ENCODE measurements around the gene PRKCH.

PRKCH gene

DNA sequence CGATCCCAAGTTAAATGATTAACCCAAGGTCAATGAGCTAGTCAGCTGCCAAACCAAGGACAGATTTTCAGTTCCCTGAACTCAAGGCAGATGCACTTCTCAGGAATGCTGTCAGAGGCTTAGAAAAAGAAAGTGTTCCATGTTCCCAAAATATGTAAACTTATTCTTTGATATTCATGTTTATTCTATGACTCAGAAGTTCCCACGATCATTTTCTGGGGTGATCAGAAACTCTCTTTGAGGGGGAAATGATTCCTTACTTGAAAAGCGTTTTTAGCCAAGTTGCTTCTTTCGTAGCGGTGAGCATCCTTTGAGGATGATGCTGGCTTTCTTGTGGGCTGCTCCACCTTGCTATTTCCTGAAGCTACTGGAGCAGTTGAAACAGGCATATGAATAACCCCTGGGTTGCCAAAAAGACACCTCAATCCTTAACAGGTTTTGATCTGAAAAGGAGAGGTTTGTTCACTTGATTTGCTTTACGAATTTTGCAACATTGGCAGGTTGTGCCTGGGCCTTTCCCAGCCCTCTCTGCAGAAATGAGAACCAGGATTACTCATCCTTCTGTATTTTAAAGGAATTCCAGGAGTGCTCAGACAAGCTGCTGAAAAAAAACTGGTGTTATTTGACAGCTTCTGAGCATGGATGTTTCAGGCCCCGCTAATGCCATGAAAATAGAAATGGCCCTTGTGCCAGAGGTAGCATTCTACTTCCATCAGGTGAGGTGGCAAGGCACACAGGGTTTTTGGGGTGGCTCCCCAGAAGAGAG lies 252.6 kb downstream of the PRKCH start:
- no peak for DNase-seq

DNA sequence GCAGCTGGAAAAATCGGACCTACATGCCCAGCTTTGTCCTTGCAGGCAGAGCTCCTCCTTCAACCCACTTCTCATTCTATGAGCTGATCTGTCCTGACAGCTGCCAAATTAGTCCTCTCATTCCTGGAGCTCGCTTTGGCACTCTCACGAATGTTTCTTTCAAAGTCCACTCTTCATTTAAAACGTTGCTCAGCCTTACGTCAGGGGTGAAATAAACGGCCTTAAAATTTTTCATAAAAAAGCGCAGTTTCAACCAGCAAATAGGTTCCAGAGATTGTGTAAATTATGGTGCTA lies 253.1 kb downstream of the PRKCH start:
- DNase-seq = no peak

DNA sequence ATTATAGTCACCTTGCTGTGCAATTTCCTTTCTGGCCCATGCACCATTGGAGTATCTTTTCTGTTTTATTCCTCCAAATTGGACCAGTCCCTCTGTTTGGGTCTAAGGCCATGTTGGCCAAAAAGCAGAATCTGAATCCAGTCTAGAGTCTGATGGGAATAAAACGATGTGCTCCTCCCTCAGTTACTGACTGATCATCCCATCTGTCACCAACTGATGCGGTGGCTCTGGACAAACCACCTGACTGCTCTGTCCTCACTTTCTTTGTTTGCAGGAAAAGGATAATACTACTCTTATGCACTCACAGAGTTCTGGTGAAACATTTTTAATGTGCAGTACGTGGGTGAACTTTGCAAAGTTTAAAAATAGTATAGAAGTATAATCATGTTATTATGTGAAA lies 253.7 kb downstream of the PRKCH start:
- no peak for DNase-seq

DNA sequence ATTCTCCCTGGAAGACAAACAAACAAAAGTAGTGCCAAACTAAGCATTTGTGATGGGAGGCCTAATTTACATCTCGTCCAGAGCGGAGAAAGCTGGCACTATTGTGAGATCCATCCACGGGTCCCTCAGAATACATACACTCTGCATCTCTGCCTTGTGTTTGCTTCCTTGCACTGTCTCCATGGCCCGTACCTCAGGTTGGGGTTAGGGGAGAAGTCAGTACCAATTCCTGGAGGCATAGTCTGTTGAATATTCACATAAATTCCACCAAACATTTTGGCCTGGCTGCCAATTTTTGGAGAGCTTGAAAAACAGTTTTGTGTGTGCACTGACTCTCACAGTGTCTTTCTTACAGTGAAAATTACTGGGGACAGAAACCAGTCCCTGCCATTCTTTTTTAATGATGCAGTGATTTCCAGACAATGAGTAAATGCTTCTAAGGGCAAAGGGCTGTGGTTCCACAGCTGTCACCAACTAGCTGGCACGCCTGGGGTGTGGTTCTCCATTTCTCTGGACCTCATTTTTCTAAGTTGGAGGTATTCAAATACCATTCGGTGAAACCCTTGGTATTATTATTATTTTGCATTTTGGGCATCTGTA lies 254.3 kb downstream of the PRKCH start:
- DNase-seq = no peak

DNA sequence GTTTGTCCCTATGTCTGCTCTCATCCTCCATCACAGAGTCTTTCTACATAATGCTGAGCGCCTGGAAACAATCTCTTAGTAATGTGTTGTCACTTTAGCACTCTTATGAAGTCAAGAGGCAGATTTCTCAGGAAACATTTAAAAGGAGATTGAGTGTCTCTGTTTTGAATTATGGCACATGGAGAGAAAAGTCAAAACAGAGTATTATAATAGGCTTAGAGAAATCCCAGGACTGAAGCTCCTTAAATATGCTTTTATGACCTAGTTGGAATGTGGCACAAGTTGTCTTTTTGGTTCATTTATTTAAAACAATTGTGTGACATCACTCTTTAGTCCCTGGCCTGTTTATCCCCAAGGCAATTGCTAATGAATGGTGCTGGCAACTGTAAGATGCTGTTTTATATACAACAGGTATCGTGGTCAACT lies 256.1 kb downstream of the PRKCH start:
- DNase-seq = no peak

DNA sequence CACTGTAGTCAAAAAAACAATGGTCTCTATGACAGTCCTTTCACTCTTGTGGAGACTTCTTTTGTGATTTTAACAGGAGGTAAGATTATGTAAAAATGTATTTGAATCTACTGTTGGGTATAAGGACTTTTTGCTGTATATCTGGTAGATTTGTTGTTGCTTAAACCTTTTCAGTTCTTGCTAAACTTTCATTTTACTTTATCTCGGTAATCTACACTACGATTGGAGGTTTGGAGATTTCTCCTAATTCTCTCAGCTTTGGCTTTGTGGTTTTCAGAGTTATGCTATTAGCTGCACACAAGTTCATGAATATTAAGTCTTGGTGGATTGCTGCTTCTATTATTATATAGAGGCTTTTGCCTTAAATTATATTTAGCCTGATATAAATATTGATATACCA lies 257.4 kb downstream of the PRKCH start:
- no peak for DNase-seq

DNA sequence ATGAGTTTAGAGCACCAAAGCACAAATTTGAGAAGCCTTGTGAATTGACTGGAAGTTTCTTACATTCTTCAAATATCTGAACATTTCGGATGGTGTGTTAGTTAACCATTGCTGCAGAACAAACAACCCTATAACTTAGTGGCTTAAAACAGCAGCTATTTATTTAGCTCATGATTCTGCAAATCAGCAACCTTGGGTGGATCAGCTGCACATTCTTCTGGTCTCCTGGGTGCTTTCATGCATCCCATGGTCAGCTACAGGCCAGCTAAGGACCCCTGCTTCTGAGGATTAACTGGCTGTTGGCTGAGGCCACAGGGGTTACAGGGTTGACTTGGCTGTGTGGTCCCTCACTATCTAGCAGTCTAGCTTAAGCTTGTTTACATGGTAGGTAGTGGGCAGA lies 260.0 kb downstream of the PRKCH start:
- no peak for DNase-seq

DNA sequence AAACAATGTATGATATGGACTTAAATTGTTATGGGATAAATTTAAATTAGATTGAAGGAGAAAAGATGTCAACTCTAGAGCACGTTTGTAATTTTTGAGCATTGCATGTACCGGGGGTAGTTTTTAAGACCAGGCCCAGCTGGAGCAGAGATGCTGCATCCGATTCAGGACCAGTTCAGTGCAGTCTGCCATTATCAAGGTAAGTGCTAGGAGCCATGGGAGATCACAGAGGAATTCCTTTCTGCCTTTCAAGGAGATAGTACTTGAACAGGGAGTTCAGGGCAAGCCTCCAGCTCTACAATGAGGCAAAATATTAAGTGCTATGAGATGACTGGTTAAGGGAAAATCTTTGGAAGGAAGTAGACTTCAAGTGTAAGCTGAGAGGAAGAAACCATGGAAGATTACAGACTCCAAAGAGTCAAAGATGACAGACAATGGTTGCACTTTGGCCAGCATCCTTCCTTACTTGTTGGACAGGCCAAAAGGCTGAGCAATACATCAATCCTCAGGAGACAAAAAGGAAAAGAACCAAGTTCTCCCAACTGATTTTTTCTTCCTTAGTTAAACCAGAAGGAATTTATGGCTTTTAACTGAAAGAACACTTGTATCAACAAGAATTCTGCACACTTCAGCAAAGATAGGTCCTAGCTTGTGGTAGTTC lies 260.7 kb downstream of the PRKCH start:
- no peak for DNase-seq

DNA sequence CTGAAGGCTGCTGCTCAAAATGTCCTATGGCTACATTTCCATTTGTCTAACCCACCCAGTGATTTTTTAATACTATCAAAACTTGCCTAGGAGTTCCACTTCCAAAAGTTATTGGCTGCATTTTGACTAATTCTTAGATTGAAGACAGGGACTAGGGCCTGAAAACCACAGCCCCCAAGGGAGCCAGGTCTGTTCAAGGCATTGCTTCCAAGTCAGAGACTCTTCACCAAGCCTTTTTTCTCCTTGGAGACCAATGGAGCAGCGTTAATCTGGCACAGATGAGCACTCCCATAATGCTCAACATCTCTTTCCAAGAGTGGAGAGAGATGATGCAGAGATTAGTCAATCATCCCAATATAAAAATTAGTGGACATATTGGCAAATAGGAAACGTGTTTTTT lies 261.4 kb downstream of the PRKCH start:
- no peak for DNase-seq

DNA sequence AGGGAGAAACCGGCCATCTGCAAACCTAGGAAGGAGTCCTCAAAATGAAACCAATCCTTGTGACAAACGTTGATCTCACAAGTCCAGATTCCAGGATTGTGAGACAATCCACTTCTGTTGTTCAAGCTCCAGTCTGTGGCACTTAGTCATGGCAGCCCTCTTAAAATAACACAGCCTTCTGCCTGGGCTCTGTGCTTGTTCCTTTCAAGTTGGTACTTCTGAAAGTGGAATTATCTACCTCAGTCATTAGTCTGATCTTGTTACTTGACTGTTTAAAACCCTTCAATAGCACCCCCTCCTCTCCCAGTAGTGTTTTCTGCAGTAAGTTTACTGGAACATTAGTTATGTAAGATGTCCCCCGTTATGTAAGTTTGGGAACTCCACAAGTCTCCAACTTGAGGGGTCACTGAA lies 263.0 kb downstream of the PRKCH start:
- DNase-seq = no peak

DNA sequence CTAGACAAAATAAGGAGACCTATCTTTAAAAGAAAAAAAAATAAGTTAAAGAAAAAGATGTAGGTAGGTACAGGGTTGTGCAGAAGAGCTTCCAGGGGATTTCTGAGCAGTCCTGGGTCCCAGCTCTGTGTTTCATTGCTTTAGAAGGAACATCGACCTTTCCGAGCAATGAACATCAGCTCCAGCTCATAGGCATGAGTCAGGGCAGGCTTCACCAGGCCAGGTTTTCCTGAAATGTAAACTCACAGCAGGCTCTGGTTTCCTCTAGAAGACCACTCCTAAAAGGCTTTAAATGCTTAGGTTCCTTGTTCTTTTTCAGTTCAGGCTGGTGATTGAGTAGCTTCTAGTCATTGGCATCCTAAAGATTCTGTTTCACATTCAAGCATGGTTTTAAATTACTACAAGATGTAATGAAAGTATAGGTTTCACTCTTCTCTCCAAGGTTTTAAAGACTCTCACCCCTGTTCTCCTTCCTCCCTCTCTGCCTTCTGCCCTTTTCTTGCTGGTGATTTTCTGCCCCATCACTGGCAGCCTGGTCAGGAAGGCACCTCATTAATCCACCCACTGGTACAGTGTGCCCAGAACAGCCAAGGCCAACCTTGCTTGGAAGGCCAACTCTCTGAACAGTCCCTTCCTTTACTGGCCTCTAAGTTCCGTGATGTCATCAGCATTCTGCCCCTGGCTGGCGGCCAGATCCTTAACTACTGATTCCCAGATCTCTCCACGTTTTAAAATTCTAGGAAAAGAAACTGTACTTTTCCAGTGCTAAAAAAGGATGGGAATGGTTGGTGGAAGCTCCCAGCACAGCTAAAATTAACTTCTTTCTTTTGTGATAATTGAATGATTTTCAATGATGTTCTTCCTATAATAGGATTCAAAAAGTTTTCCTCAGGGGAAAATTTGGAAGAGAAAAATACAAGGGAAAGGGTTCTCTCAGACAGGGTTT lies 264.5 kb downstream of the PRKCH start:
- no peak for DNase-seq

DNA sequence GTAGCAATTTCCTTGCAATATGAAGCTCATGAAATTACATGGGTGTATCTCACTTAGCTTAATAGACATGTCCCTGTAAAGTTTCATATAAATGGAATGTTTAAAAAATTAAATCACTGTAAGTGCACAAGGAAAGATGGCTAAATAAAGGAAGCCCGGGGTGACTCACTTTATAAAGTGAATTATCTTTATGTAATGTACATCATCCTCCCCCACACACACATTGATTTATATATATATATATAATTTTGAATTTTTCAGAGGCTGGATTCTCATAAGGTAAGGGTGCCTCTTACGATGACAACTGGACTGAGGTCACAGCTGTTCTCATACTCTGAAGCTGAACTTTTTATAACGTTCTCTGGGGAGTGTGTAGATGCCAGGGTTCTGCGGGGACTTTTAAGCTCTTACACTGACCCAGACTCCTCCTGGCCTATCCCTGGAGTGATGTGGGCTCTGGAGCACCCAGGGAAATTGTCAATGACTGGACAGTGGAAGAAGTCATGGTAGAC lies 265.2 kb downstream of the PRKCH start:
- no peak for DNase-seq

DNA sequence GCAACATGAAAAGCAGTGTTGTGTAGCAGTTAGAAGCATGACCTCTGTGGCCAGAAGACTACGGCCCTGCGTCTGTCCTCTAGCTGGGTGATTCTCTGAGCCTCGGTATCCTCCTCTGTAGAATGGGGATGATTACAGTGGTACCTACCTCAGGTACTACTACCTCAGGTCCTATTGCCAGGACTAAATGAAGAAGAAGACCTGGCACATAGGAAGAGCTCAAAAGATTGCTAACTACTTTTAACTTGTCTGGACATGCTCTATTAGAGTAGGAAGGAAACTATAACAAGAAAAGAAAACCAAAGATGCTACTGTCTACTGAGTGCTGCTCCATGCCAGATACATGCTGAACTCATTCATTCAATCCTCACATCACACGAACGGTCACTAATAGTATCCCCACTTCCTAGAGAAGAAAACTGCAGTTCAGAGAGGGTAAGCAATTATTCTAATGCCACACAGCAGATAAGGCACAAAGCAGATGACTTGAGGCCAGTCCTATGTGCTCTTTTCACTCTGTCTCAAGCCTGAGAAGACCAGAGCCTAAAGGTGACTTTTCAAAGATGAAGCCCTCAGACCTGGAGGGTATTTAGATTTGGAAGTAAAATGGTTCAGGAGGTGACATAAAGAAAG lies 265.8 kb downstream of the PRKCH start:
- DNase-seq = no peak

DNA sequence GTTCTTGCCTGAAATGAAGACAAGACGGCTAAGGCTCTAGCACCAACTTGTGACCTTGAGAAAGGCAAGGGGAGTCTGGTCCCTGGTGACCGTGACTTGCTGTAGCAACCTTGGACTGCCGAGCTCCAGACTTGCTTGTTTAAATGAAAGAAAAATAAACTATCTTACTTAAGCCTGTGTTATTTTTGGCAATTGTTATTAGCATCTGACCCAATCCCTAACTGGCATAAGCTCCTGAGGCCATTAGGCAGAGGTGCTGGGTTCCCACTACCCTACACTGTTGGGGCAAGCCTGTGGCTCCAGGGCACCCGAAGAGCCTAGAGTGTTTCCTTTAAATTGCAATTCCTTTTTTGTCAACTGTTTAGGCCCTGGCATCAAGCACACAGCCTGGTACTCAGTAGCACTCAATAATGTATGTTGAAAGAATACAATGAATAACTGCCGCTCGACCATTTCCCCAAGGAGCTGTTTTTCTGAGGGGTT lies 267.1 kb downstream of the PRKCH start:
- DNase-seq = no peak

DNA sequence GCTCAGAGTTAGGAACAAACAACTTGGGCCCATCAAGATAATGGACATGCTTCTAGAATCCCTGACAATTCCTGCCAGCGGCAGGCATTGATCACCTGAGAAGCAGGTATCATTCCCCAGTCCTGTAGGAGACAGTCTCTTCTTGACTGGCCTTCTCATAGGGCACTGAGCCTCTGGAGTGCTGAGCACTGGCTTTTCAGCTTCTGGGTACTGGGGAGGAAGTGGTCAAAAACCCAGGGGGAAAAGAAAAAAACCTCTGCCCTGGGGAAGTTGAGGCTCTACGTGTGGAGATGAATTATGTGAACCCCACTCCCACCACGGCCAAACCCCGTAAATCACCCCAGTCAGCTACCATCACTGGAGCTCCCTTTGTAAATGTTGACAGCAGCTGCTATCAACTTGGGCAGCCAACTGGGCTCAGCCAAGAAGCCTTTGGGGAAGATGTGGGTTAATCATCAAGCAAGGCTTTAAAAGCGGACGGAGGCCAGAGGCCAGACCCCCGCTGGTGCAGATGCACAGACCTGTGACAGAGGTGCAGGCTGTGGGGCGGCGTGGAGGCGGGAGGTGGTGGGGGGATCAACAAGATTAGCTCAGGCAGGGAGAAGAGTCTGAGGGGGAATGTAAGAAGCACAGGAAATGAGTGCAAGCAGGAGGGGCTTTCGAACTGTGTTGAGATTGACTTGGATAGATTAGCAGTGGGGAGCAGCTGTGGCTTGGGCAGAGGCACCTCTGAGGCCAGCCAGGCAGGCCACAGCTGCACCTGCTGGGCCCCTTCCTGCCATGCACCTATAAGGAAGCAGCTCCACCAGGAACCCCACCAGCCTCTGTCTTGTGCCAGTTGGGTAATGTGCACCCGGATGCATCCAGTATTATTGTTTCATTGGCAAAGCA lies 268.6 kb downstream of the PRKCH start:
- DNase-seq = no peak

DNA sequence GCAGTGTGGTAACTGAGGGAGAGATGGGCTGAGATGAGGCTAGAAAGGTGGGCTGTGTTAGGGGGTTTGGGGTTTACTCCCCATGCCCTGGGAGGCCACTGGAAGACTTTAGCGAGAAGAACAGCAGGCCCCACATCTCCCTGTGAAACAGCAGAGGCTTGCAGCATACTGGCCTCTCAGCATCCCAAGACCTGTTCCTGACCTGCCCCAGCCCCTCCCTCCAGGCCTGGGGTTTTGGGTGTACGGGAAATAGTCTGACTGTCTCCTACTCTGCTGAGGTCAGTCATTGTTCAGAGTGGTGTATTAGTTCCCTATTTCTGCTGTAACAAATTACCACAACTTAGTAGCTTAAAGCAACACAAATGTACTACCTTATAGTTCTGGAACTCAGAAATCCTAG lies 270.5 kb downstream of the PRKCH start:
- DNase-seq = no peak

DNA sequence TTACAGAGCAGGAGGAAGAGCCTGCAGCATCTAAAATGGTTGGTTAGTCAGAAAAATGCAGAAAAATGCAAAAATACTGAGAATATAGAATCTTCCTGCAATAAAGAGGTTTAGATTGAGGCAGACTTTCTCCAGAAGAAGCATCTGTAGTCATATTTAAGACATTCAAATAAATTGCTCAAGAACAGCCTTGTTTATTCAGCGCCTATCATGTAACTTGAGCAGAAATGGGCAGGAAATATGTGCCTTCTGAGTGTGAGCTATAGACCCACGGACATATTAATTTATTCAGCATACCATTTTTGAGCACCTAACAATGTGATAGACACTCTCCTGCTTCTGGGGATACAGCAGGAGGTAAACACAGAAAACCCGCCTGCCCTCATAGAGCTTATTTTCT lies 272.0 kb downstream of the PRKCH start:
- no peak for DNase-seq

DNA sequence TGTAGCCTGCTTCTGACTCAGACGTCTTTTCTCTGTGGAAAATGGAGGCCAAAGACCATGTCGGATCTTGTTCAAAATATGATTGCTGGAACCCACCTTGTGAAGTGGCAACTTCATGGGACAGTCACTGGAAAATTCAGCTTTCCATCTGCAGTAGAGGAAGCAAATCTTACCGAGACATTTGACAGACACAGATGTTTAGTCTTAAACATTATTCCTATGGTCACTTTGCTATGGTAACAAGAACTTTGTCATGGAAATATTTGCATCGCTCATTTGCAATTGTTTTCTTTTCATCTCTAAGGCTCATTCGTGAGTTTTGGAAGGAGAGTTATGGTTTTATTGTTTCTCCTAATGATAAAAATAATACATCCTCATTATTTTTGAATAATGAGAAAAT lies 275.6 kb downstream of the PRKCH start:
- no peak for DNase-seq

DNA sequence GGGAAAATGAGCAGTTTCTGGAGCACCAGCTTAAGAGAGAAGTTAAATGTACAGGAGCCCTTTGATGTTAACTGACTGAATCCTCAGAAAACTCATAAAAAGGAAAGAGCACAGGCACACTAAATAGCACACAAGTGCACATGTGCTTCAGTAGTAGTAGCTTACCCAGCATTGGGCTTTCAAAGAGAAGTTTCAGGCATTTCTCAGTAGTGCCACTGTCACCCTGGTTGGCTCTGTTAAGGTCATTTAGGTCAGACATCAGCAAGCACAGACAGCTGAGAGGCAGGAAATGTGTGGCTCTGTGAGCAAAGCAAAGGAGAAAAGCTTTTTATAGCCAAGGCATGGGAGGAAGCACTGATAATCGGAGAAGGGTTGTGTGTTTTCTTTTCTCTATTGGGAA lies 277.6 kb downstream of the PRKCH start:
- no peak for DNase-seq

DNA sequence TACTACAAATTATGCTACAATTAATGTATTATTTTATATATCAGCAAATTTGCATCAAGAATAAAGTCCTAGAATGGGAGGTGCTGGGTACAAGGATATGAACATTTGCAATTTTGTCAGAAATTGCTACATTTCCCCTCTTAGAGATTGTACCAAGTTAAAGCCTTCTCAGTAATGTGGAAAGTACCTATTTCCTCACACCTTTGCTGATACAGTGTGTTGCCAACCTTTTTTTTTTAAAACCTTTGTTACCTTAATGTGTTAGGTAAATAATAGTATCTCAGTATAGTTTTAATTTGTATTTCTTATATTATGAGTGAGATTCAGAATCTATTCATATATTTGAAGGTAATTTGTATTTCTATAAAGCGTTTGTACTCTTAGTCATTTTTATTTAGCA lies 278.6 kb downstream of the PRKCH start:
- DNase-seq = no peak
